ENCODE results near the gene ADGRF4.
"Not testable (repeated sequence)": the region's sequence is repeated elsewhere in the genome, so short reads cannot be mapped to it uniquely, and the experiment has no call there.

Gene ADGRF4

GRCh38 chr6:47734831-47735481 is 36.6 kb downstream of the ADGRF4 start:
- DNase-seq (ENCODE audit: low read depth in 2 of 2): no peak

DNA sequence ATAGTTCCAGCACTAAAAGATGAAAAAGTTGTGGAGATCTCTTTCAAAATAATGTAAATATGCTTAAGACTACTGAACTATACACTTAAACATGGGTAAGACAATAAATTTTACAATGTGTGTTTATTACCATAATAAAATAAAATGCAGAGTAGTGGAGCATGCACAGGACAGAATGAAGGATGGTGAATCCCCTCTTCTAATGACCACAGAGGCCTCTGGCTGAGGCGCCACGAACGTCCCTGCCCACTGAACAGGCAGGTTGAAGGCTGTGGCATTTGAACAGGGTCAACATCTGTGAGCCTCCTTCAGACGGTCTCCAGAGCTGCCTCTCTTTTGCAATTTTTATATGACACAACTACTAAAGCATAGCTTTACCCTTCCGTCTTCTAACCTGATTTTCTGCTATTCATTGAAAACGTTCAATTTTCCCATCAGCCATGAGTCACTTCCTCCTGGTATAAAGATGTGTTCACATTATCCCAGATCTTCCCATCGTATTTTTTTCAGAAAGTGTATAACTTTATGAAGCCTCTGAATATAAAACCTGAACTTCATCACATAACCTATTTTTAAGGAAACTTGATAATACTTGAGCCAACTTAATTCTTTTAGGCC is 37.8 kb downstream of the ADGRF4 start:
- DNase-seq (ENCODE audit: low read depth in 2 of 2): no peak

DNA sequence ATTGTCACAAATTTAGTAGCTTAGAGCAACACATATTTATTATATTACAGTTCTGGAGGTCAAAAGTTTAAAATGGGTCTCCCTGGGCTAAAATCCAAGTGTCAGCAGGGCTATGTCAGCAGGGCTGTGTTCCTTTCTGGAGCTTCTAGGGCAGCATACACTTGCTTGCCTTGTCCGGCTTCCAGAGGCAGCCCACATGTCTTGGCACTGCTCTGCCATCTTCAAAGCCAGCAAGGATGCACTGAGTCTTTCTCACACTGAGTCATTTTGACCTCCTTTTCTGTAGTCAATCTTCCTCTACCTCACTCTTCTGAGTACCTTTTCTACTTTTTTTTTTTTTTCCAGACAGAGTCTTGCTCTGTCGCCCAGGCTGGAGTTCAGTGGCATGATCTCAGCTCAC is 39.0 kb downstream of the ADGRF4 start:
- DNase-seq (ENCODE audit: low read depth in 2 of 2): no peak

- DNase-seq (ENCODE audit: low read depth in 2 of 2): no peak
Observed at GRCh38 chr6:47740714-47741113, 42.3 kb downstream of the ADGRF4 start.

DNA sequence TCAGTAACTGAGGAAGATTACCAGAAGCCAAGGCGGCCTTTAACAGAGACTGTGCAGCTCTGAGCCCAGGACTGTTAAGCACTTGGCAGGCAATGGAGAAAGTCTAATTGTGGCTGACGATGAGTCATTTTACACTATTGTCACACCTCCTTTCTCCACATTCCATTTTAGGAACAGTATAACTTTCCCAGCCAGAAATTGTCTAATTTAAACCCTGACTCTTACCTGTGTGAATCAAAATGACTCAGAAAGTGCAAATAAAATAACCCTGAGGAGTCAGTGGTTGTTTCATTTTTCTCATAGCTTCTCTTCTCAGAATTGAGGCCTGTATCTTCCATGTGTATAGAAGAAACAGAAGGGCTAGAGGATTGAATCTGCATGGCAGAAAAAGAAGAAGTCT is 43.4 kb downstream of the ADGRF4 start:
- no peak for DNase-seq (ENCODE audit: low read depth in 2 of 2)

GRCh38 chr6:47743744-47744143 is 45.4 kb downstream of the ADGRF4 start:
- DNase-seq (ENCODE audit: low read depth in 2 of 2): no peak

GRCh38 chr6:47745269-47745668 is 46.9 kb downstream of the ADGRF4 start:
- DNase-seq (ENCODE audit: low read depth in 2 of 2): not testable (repeated sequence)

- no peak for DNase-seq (ENCODE audit: low read depth in 2 of 2)
Observed at GRCh38 chr6:47749757-47750156, 51.4 kb downstream of the ADGRF4 start.

DNA sequence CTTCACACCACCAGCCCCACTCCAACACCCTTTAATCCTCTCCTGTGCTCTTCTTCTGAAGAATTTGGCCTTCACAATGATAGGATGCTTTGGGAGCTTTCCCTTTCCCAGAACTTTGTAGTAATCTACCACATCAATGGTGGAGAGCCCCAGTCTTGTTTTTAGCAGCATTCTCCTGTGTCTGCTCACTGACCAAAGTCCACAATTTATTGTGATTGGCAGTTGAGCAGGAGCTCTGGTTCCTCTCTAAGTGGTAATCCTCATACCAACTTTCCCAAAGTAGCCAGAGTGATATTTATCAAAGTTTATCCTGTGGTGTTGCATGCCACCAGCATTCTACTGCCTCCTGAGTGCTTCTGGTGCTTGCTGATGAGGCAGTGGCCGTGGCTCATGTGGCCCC is 54.4 kb downstream of the ADGRF4 start:
- DNase-seq (ENCODE audit: low read depth in 2 of 2): no peak

DNA sequence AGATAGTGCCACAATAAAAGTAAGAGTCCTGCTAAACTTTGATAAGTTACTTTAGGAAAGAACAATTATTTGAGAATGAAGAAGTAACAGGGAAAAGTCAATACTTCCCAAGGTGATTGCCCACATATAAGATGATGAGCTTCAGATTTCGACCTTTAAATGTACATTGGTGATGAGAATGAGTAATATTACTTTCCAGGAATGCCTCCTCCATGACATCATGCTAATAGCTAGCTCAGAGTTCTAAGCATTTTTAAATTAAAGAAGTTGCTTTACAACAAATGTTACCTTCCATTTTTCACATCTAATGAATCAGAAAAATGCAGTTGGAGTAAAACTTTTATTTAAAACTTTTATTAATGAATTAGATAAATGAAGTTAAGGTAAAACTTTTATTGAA is 61.0 kb downstream of the ADGRF4 start:
- DNase-seq (ENCODE audit: low read depth in 2 of 2): no peak

DNA sequence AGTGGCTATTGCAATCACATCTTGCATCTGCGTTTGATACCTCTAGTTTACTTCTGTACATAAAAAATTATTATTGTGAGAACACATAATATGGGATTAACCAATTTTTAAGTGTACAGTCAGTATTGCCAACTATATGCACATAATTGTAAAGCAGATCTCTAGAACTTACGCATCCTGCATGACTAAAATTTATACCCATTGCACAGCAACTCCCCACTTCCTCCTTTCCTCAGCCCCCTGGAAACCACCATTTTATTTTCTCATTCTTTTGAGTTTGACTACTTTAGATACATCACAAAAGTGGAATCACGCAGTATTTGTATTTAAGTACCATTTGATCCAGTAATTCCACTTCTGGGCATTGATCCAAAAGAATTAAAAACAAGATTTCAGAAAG is 64.1 kb downstream of the ADGRF4 start:
- DNase-seq (ENCODE audit: low read depth in 2 of 2): no peak

DNA sequence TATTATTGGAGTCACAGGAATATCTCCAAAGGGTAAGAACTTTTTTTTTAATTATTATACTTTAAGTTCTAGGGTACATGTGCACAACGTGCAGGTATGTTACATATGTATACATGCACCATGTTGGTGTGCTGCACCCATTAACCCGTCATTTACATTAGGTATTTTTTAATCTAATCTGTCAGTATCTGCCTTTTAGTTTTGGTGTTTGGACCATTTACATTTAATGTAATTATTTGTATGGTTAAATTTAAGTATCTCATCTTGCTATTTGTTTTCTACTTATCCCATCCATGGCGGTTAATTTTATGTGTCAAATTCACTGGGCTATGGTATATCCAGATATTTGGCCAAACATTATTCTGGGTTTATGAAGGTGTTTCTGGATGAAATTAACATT is 68.1 kb downstream of the ADGRF4 start:
- DNase-seq (ENCODE audit: low read depth in 2 of 2): no peak

DNA sequence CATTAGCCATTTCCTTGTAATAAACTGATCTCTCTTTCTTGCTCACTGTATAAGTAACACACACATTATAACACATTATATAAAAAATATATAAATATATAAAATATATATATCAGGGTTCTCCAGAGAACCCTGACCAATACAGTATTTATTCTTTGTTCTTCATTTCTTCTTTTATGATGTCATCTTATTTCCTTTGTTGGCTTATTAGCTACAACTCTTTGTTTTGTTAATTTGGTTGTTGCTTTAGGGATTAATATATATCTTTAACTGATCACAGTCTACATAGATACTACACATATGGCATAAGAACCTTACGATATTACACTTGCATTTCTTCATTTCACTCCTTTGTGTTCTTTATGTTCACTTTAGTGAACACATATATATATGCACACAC is 68.7 kb downstream of the ADGRF4 start:
- no peak for DNase-seq (ENCODE audit: low read depth in 2 of 2)

DNA sequence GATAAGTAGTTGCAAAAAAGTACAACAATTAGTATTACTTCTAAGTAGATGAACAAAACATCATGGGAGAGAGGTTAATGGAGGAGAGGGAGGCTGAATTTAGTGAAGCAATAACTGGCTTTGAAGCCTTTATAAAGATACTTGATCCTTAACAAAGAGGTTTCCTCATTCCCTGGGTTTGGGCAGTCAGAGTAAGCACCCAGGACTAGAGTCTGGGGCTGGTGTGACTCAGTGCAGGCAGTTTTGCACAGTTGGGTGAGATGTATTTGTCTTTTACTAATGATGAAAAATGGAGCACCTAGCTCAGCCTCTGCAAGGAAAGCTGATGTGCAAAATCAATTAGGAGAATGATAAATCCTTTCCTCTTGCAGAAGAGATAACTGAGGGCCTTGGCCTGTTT is 71.6 kb downstream of the ADGRF4 start:
- DNase-seq (ENCODE audit: low read depth in 2 of 2): no peak
